ENCODE measurements around the gene DLG5.

DNA sequence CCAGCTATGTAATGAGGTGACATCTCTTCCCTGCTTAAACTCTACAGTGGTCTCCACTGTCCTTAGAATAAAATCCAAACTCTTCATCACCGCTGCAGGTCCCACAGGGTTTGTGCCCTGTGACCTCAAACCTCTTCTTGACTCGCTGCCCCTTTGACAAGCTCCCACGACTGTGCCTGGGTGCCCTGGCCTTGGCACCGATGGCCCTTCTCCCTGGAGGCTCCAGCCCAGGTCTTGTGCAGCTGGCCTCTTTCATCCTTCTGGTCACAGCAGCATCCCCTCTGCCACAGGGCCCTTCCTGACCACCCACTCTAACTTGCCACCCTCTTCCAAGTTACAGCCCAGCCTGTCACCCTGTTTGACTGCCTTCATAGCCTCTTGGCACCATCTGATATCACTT lies 108.2 kb downstream of the DLG5 start:
- TF ChIP-seq, protein P1, sequence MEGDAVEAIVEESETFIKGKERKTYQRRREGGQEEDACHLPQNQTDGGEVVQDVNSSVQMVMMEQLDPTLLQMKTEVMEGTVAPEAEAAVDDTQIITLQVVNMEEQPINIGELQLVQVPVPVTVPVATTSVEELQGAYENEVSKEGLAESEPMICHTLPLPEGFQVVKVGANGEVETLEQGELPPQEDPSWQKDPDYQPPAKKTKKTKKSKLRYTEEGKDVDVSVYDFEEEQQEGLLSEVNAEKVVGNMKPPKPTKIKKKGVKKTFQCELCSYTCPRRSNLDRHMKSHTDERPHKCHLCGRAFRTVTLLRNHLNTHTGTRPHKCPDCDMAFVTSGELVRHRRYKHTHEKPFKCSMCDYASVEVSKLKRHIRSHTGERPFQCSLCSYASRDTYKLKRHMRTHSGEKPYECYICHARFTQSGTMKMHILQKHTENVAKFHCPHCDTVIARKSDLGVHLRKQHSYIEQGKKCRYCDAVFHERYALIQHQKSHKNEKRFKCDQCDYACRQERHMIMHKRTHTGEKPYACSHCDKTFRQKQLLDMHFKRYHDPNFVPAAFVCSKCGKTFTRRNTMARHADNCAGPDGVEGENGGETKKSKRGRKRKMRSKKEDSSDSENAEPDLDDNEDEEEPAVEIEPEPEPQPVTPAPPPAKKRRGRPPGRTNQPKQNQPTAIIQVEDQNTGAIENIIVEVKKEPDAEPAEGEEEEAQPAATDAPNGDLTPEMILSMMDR (IDR thresholded peaks at IDR 0.05; ENCODE audit: insufficient read depth, low read depth, low read length), result no peak
- TF ChIP-seq EZH2 (IDR thresholded peaks at IDR 0.05; ENCODE audit: insufficient read depth, low read length), result no peak

Measured in astrocyte (in vitro differentiated cells and primary cell).